Ovary (tissue), 10 donors: ENCODE results near the gene GRID2. TPM values are rescaled to one million over a fixed set of nuclear protein-coding genes. Genes with fewer than 3 reads are reported as not detected.
A peak's percentile ranks its signal among the peaks of the same experiment; 100 is the strongest.

Experiments used
- DNase-seq, 5 donors: peaks; one replicate each; pipeline ENCODE4 v3.0.0-alpha.2; 2019 to 2020
- H3K27ac ChIP-seq, 2 donors: fragments of 200-600 bp; one replicate each; pipeline versions ENCODE4 v1.5.1 to v1.8.0; 2019 to 2022
- H3K27me3 ChIP-seq: fragments of 200-600 bp; one replicate; pipeline ENCODE4 v1.8.0; 2022
- H3K36me3 ChIP-seq: fragments of 200-600 bp; sonication (generic); one replicate; pipeline ENCODE4 v1.5.1; 2019
- H3K4me1 ChIP-seq: one replicate; pipeline ENCODE4 v1.8.1; 2013; ENCODE audit warnings: mild to moderate bottlenecking, moderate library complexity; ENCODE audit not compliant: insufficient read depth
- H3K4me3 ChIP-seq: fragments of 200-600 bp; sonication (generic); one replicate; pipeline ENCODE4 v1.5.1; 2017
- H3K9me3 ChIP-seq, 2 donors: fragments of 200-600 bp in 1 of 2; sonication (generic) in 1 of 2; one replicate each; pipeline versions ENCODE4 v1.5.1 to v1.8.1; 2013 to 2019; ENCODE audit warnings: mild to moderate bottlenecking in 1 of 2, moderate library complexity in 1 of 2
- EP300 ChIP-seq: sonication (generic); formaldehyde crosslinking; IDR thresholded peaks from one replicate; pipeline ENCODE4 v1.6.1; 2017; ENCODE audit warnings: antibody characterized with exemption
- POLR2A ChIP-seq: fragments of 450-650 bp; IDR thresholded peaks from one replicate; pipeline ENCODE4 v1.6.1; 2017; ENCODE audit warnings: antibody characterized with exemption, mild to moderate bottlenecking, moderate library complexity
- WGBS, 3 donors: extraction: QIAGEN DNeasy Blood & Tissue Kit in 1 of 3; methylation state at CpG; one replicate each; pipeline versions ENCODE4 v1.1.5 to v1.1.7; 2013 to 2017; 5-methylcytosine and 5-hydroxymethylcytosine counted together
- intact Hi-C, 4 donors: fragments of 100-400 bp; cut with DNase I; formaldehyde crosslinking; loops; one replicate each; pipeline versions ENCODE4 v1.11.0 to v1.15.1; 2022 to 2023
- long read RNA-seq, 3 donors: library from polyadenylated mRNA in 2 of 3; unstranded in 2 of 3; transcript quantifications; one replicate each; pipeline ENCODE4 v2.0.0 and lab custom pipeline, GENCODE V29; 2021 to 2026
- polyA plus RNA-seq, 2 donors: library from polyadenylated mRNA; stranded (reverse); fragments of 200-250 nt in 1 of 2; fragments of 350-450 nt in 1 of 2; fragmentation: Illumina TruSeq in 1 of 2; extraction: RNeasy Lipid Tissue Mini Kit (QIAGEN cat#74804) in 1 of 2; gene quantifications; one replicate each; pipeline ENCODE4 v1.2.3, GENCODE V29; 2013 to 2014
- total RNA-seq, 7 donors: library from RNA; depleted of rRNA in 2 of 7; stranded (reverse); fragments of >200 nt in 2 of 7; fragmentation: NEBNext Ultra II Directional in 3 of 7; extraction: Animal tissue kit (Norgen Biotek cat#: 25700) in 3 of 7; gene quantifications; one replicate each; pipeline versions ENCODE4 v1.1.0 to v1.2.4, GENCODE V29; 2016 to 2023
- TF ChIP-seq, protein P1 (sequence below), 3 donors: fragments of 450-650 bp in 2 of 3; fragments of 200-600 bp in 1 of 3; IDR thresholded peaks; one replicate each; pipeline versions ENCODE4 v1.5.1 to v1.8.0; 2016 to 2022; ENCODE audit warnings: antibody characterized with exemption in 3 of 3, mild to moderate bottlenecking in 1 of 3
- donor health status: DM: no; HTN: no; CAD: no; lungs with moderate emphysema.
- donor health status: DM: no; HTN: no; CAD: no.
- donor health status: Bipolar disorder and iron deficiency.
- donor health status: DM: yes; HTN: yes; CAD: no.
- donor health status: DM: no; HTN: no; CAD: no.
- donor health status: DM: yes; HTN: yes; CAD: no.

GRID2 gene
- total RNA-seq: 1 to 10 TPM; 1.4 to 4.5 (median 2.6) TPM
- polyA plus RNA-seq: 1 to 10 TPM in 1 of 2 donors, under 1 TPM in 1; 0.65 to 6.8 TPM
- long read RNA-seq, donor 1, partial matches to known transcripts: 0 of 1 reads
- long read RNA-seq, donor 1, other reads (novel, unspliced or antisense): 1 of 1 reads
- long read RNA-seq, donor 2: 0 reads
- long read RNA-seq, donor 3: 0 reads

DNA sequence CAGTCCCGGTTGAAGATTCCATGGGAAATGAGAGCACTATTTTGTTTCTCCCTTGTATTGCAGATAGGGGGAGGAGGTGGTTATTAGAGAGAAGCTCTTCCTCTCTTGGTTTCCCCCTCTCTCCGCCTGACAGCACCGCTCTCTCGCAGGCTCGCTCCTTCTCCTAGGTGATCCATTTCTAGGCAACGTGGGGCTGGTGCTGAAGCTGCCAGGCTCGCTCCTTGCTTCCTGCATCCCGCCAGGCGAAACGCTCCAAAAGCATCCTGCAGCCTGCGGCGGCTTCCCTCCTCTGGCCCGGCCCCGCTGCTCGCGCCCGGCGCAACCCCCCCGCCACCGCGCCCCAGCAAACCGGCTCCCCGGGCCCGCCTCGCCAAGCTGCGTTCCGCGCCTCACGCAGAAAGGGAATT lies at the start of gene GRID2:
Gene GRID2, plus strand, starts transcription at position 346 of the 407 bp plus-strand sequence.
- intact Hi-C loops: no loop called here
- Histone ChIP-seq H3K36me3 (no peaks in the 10 kb centered on the region), H3K4me3 (no peak within 1 kb of the TSS), H3K9me3 (no peaks in the 10 kb centered on the region), H3K27ac (no peak within 1 kb of the TSS), H3K27me3 (no peaks in the 10 kb centered on the region), H3K4me1 (peaks cover 7% of the 10 kb centered on the region)
- TF ChIP-seq POLR2A: no peak
- TF ChIP-seq, protein P1, sequence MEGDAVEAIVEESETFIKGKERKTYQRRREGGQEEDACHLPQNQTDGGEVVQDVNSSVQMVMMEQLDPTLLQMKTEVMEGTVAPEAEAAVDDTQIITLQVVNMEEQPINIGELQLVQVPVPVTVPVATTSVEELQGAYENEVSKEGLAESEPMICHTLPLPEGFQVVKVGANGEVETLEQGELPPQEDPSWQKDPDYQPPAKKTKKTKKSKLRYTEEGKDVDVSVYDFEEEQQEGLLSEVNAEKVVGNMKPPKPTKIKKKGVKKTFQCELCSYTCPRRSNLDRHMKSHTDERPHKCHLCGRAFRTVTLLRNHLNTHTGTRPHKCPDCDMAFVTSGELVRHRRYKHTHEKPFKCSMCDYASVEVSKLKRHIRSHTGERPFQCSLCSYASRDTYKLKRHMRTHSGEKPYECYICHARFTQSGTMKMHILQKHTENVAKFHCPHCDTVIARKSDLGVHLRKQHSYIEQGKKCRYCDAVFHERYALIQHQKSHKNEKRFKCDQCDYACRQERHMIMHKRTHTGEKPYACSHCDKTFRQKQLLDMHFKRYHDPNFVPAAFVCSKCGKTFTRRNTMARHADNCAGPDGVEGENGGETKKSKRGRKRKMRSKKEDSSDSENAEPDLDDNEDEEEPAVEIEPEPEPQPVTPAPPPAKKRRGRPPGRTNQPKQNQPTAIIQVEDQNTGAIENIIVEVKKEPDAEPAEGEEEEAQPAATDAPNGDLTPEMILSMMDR (IDR thresholded peaks at IDR 0.05): no peak
- TF ChIP-seq EP300: no peak
- peak; percentile 18 to 46 (median 24) for DNase-seq
- 1% methylated on average over 29 of the region's 29 CpGs for WGBS, 3 donors

DNA sequence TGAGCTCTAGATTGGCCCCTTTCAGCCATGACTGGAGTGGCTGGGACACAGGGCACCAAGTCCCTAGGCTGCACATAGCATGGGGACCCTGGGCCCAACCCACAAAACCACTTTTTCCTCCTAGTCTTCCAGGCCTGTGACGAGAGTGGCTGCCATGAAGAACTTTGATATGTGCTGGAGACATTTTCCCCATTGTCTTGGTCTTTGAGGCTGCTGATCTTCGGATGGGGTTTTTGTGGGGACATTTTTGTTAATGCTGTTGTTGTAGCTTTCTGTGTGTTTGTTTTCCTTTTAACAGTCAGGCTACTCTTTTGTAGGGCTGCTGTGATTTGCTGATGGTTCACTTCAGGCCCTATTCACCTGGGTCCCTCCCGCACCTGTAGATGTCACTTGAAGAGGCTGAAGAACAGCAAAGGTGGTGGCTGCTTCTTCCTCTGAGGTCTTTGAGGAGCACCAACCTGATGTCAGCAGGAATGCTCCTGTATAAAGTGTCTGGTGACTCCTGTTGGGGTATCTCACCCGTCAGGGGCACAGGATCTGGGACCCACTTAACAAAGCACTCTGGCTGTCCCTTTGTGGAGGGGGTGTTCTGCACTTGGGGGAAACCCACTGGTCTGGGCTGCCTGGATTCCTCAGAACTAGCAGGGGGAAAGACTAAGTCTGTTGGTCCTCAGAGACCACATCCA lies 49.6 kb upstream of the GRID2 start:
- intact Hi-C loops: no loop called here
- Histone ChIP-seq H3K27me3 (no peaks in the 10 kb centered on the region), H3K4me1 (no peaks in the 10 kb centered on the region), H3K36me3 (no peaks in the 10 kb centered on the region), H3K4me3 (no peak overlapping the region), H3K27ac (no peak overlapping the region), H3K9me3 (no peaks in the 10 kb centered on the region)
- no peak for TF ChIP-seq POLR2A
- no peak for DNase-seq
- 87 to 96% (median 89%) methylated on average over 4 of the region's 4 CpGs for WGBS, 3 donors

DNA sequence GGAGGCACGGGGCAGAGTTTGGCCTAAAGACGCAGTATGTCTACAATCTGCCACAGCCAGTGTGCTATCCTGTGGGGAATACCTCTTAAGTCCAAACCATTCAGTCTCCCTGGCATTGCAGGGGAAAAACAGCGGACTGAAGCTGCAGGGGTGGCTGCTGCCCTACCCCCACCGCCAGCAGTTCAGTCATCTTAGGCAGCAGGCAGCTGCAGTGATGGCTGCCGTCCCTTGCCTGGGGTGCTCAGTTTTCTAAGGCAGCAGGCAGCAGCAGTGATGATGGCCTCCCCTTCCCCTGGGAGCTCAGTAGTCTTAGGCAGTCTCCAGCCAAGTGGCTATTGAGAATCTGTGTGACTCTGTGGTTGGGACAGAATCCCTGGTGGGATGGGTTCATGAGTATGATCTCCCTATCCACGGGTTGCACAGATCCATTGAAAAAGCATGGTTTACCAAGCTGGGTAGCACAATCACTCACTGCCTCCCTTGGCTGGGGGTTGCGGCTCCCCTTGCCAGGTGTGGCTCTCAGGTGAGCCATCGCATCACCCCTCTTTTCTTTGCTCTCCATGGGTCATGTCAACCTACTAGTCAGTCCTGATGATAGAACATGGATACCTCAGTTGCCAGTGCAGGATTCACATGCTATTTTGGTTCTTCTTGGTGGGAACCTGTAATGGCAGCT lies 48.9 kb upstream of the GRID2 start:
- TF ChIP-seq, protein P1 (IDR thresholded peaks at IDR 0.05): no peak
- no peak for TF ChIP-seq POLR2A
- no peak for TF ChIP-seq EP300

DNA sequence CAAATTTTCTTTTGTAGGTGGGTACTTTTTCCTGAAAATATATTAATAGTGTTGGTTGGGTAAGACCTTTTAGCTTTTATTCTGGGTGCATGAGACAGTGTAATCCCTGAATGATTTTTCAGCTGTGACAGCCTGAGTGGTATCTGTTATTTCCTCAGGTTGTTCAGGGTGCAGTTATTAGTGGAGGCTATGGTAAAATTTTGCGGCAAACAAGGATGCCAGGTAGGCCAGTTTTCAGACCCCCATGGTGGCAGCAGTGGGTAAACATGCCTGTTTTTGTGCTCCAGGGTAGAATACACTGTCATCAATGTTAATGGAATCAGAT lies 47.9 kb upstream of the GRID2 start:
- DNase-seq: no peak
- Histone ChIP-seq H3K9me3 (no peaks in the 10 kb centered on the region), H3K27me3 (no peaks in the 10 kb centered on the region), H3K36me3 (no peaks in the 10 kb centered on the region), H3K4me3 (no peak overlapping the region), H3K4me1 (no peaks in the 10 kb centered on the region), H3K27ac (no peak overlapping the region)
- intact Hi-C loops: no loop called here
- WGBS, 3 donors: 95 to 100% (median 100%) methylated on average over 1 of the region's 1 CpG
- TF ChIP-seq EP300 (no peak), POLR2A (no peak)
- TF ChIP-seq, protein P1 (IDR thresholded peaks at IDR 0.05): no peak

More for the DNA sequence above, 48.9 kb upstream of the GRID2 start:
- intact Hi-C loops: no loop called here
- Histone ChIP-seq H3K27ac (no peak overlapping the region), H3K9me3 (no peaks in the 10 kb centered on the region), H3K4me1 (no peaks in the 10 kb centered on the region), H3K36me3 (no peaks in the 10 kb centered on the region), H3K4me3 (no peak overlapping the region), H3K27me3 (no peaks in the 10 kb centered on the region)
- 91 to 97% (median 92%) methylated on average over 8 of the region's 8 CpGs for WGBS, 3 donors
- no peak for DNase-seq
